HG03039 (cell line): ENCODE measurements around the gene PPP3CA.

Source experiments
- ATAC-seq: cut with Tn5 transposase; IDR thresholded peaks from one replicate; pipeline ENCODE4 v1.9.1; 2021; ENCODE audit warnings: mild to moderate bottlenecking, moderate library complexity; ENCODE audit not compliant: unreplicated experiment

PPP3CA gene

DNA sequence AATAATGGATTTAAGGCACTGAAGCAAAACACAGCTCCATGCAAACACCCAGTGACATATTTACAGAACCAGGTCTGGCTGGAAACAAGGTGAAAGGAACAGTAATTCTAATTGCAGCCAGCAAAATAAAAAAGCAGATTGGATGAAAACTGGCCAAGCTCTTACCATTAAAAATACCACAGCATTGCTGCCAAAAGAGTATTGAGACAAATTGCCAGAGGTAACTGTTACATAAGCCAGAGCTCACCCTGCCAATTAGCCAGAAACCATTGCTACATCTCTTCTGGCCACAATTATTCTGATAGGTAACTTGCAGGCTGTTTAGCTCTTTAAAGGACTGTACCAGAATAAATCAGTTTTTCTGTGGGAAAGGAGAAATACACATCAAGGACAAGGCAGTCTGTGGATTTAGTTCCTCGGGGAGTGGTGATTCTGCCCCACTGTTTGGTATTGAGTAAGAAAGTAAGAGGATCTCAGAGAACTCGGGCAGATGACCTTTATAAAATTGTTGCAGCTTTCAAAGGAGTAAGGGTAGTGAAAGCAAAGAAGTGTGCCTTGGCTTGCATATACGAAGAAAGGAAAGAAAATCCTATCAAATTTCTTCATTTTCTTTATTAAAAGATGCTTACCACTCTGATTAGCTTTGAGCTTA is 369.5 kb downstream of the PPP3CA start:
- no peak for ATAC-seq

DNA sequence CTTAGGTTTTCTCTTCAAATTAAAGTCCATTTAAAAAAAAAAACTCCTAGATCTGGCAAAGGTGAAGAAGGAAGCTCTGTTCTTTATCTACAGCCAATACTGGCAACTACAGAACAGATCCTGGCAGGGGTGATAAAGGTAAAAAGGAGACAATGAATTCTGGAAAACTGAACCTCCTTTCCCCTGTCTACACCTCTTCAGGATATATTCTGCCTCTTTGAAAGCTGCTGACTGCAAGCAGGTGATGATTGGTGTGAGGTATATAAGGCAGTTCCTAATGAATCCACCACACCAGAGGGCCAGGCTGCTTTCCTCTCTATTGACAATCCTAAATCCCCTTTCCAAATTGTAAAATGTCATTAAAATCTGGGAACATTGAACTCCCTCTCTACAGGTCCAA is 370.1 kb downstream of the PPP3CA start:
- ATAC-seq = no peak
